ENCODE measurements around the gene MGAT5.

MGAT5 gene

GRCh38 chr2:134241911-134242310 is 12.0 kb upstream of the MGAT5 start:
- ATAC-seq = no peak
- no peak for TF ChIP-seq CSDC2 (CRISPR knock-in tag; IDR thresholded peaks at IDR 0.05)
- TF ChIP-seq BACH2 (CRISPR knock-in tag; IDR thresholded peaks at IDR 0.05; ENCODE audit: borderline replicate concordance) = no peak
- TF ChIP-seq, protein P1, sequence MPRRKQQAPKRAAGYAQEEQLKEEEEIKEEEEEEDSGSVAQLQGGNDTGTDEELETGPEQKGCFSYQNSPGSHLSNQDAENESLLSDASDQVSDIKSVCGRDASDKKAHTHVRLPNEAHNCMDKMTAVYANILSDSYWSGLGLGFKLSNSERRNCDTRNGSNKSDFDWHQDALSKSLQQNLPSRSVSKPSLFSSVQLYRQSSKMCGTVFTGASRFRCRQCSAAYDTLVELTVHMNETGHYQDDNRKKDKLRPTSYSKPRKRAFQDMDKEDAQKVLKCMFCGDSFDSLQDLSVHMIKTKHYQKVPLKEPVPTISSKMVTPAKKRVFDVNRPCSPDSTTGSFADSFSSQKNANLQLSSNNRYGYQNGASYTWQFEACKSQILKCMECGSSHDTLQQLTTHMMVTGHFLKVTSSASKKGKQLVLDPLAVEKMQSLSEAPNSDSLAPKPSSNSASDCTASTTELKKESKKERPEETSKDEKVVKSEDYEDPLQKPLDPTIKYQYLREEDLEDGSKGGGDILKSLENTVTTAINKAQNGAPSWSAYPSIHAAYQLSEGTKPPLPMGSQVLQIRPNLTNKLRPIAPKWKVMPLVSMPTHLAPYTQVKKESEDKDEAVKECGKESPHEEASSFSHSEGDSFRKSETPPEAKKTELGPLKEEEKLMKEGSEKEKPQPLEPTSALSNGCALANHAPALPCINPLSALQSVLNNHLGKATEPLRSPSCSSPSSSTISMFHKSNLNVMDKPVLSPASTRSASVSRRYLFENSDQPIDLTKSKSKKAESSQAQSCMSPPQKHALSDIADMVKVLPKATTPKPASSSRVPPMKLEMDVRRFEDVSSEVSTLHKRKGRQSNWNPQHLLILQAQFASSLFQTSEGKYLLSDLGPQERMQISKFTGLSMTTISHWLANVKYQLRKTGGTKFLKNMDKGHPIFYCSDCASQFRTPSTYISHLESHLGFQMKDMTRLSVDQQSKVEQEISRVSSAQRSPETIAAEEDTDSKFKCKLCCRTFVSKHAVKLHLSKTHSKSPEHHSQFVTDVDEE (CRISPR knock-in tag; IDR thresholded peaks at IDR 0.05) = no peak

- ATAC-seq = no peak
- no peak for TF ChIP-seq GLIS3 (CRISPR knock-in tag; IDR thresholded peaks at IDR 0.05)
- TF ChIP-seq BACH2 (CRISPR knock-in tag; IDR thresholded peaks at IDR 0.05; ENCODE audit: borderline replicate concordance) = no peak
Measured at GRCh38 chr2:134243244-134243643, 10.6 kb upstream of the MGAT5 start.

- TF ChIP-seq ISL1 (CRISPR knock-in tag; IDR thresholded peaks at IDR 0.05) = peak; percentile 17; the same call in 1 of the 2 replicates
- no peak for TF ChIP-seq ZFP30 (CRISPR knock-in tag; IDR thresholded peaks at IDR 0.05)
- ATAC-seq = peak; percentile 42
Measured at GRCh38 chr2:134244086-134244485, 9.8 kb upstream of the MGAT5 start.

- no peak for TF ChIP-seq OSR1 (CRISPR knock-in tag; IDR thresholded peaks at IDR 0.05)
- TF ChIP-seq GLIS3 (CRISPR knock-in tag; IDR thresholded peaks at IDR 0.05) = no peak
- no peak for TF ChIP-seq ZNF565 (CRISPR knock-in tag; conservative IDR thresholded peaks at IDR 0.05; ENCODE audit: low read depth)
- TF ChIP-seq TOX (CRISPR knock-in tag; IDR thresholded peaks at IDR 0.05; ENCODE audit: borderline replicate concordance) = no peak
- ATAC-seq = no peak; the same call in 1 of the 3 replicates
Measured at GRCh38 chr2:134244587-134244986, 9.3 kb upstream of the MGAT5 start.

GRCh38 chr2:134245340-134245984 is 8.4 kb upstream of the MGAT5 start:
- no peak for TF ChIP-seq GLIS3 (CRISPR knock-in tag; IDR thresholded peaks at IDR 0.05)
- TF ChIP-seq ZNF70 (CRISPR knock-in tag; IDR thresholded peaks at IDR 0.05) = no peak
- no peak for TF ChIP-seq POU6F1 (CRISPR knock-in tag; IDR thresholded peaks at IDR 0.05; ENCODE audit: borderline replicate concordance, low read depth)
- TF ChIP-seq PPARA (CRISPR knock-in tag; IDR thresholded peaks at IDR 0.05; ENCODE audit: borderline replicate concordance) = no peak
- TF ChIP-seq ZNF8 (CRISPR knock-in tag; IDR thresholded peaks at IDR 0.05) = no peak
- TF ChIP-seq BACH2 (CRISPR knock-in tag; IDR thresholded peaks at IDR 0.05; ENCODE audit: borderline replicate concordance) = no peak
- no peak for TF ChIP-seq ESRRG (CRISPR knock-in tag; IDR thresholded peaks at IDR 0.05)
- TF ChIP-seq SNAI2 (CRISPR knock-in tag; IDR thresholded peaks at IDR 0.05) = no peak
- no peak for TF ChIP-seq RARB (CRISPR knock-in tag; IDR thresholded peaks at IDR 0.05)
- TF ChIP-seq, protein P2, sequence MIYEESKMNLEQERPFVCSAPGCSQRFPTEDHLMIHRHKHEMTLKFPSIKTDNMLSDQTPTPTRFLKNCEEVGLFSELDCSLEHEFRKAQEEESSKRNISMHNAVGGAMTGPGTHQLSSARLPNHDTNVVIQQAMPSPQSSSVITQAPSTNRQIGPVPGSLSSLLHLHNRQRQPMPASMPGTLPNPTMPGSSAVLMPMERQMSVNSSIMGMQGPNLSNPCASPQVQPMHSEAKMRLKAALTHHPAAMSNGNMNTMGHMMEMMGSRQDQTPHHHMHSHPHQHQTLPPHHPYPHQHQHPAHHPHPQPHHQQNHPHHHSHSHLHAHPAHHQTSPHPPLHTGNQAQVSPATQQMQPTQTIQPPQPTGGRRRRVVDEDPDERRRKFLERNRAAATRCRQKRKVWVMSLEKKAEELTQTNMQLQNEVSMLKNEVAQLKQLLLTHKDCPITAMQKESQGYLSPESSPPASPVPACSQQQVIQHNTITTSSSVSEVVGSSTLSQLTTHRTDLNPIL (CRISPR knock-in tag; IDR thresholded peaks at IDR 0.05; ENCODE audit: low read depth) = no peak
- peak; percentile 90 for ATAC-seq

DNA sequence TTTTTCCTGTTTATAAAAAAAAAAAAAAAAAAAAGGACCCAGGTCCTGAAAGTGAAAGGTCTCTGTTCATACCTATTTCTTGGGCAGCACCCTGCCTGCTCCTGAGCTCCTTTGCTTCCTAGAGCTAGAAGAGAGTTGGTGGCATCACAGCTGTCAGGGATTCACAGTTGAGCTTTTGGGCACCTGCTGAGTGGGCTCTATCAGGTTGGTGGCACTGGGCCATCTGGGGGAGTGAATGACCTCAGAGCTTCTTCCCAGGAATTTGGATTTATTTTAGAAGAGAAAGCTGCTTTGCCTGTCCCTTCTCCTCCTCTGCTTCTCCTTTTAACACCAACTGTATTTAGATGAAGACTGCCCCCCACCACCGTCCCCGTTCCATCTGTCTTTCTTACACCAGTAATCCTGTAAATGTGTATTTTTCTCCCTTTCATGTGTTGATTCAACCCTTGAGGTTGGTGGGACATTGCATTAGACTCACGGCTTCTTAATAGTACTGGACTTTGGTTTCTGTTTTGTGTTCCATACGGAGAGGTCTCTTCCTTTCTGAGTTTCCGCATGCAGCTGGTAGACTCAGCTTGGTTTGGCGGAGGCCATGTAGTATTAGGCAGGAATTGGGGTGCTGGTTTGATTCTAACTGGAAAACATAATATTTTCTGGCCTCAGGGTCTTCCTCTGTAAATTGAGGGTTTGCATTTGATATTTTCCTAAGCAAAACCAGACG is 7.6 kb upstream of the MGAT5 start:
- ATAC-seq = no peak
- TF ChIP-seq ZFP3 (CRISPR knock-in tag; IDR thresholded peaks at IDR 0.05) (no peak), PATZ1 (CRISPR knock-in tag; IDR thresholded peaks at IDR 0.05; ENCODE audit: borderline replicate concordance) (no peak), POU6F1 (CRISPR knock-in tag; IDR thresholded peaks at IDR 0.05; ENCODE audit: borderline replicate concordance, low read depth) (no peak), SNAI2 (CRISPR knock-in tag; IDR thresholded peaks at IDR 0.05) (no peak), ARNTL (CRISPR knock-in tag; IDR thresholded peaks at IDR 0.05; ENCODE audit: borderline replicate concordance, low read depth) (no peak), RARB (CRISPR knock-in tag; IDR thresholded peaks at IDR 0.05) (no peak), ZFP30 (CRISPR knock-in tag; IDR thresholded peaks at IDR 0.05) (no peak), ZC3H10 (CRISPR knock-in tag; IDR thresholded peaks at IDR 0.05) (no peak), OSR1 (CRISPR knock-in tag; IDR thresholded peaks at IDR 0.05) (no peak)
- TF ChIP-seq, protein P3, sequence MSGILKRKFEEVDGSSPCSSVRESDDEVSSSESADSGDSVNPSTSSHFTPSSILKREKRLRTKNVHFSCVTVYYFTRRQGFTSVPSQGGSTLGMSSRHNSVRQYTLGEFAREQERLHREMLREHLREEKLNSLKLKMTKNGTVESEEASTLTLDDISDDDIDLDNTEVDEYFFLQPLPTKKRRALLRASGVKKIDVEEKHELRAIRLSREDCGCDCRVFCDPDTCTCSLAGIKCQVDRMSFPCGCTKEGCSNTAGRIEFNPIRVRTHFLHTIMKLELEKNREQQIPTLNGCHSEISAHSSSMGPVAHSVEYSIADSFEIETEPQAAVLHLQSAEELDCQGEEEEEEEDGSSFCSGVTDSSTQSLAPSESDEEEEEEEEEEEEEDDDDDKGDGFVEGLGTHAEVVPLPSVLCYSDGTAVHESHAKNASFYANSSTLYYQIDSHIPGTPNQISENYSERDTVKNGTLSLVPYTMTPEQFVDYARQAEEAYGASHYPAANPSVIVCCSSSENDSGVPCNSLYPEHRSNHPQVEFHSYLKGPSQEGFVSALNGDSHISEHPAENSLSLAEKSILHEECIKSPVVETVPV (CRISPR knock-in tag; IDR thresholded peaks at IDR 0.05) = no peak
